H1 (cell line): Measurements from ENCODE around the gene UBASH3B. TPM values are rescaled to one million over a fixed set of nuclear protein-coding genes. Genes with fewer than 3 reads are reported as not detected.

Experiments
- CBX5 ChIP-seq: fragments of 300-800, 300-1000 bp; sonication (generic); IDR thresholded peaks from 2 replicates; pipeline ENCODE4 v1.7.1; 2016; ENCODE audit warnings: antibody characterized with exemption, low read length, low read depth
- CBX8 ChIP-seq: fragments of 300-800, 300-1000 bp; sonication (generic); IDR thresholded peaks from 2 replicates; pipeline ENCODE4 v1.7.1; 2016; ENCODE audit warnings: low read depth, low read length, borderline replicate concordance
- EGR1 ChIP-seq: IDR thresholded peaks from 2 replicates; pipeline ENCODE4 v1.6.1; 2011; ENCODE audit warnings: low read depth, low read length, borderline replicate concordance
- EZH2 ChIP-seq: fragments of 200-600 bp; sonication (generic); IDR thresholded peaks from 2 replicates; pipeline ENCODE4 v1.7.1; 2012; ENCODE audit warnings: low read depth, mild to moderate bottlenecking, moderate library complexity, low read length, inconsistent platforms; ENCODE audit not compliant: severe bottlenecking
- GABPA ChIP-seq: IDR thresholded peaks from 2 replicates; pipeline ENCODE4 v1.6.1; 2011; ENCODE audit warnings: mild to moderate bottlenecking, low read length, moderate library complexity, borderline replicate concordance; ENCODE audit not compliant: insufficient read depth
- POLR2AphosphoS5 ChIP-seq: IDR thresholded peaks from 2 replicates; pipeline ENCODE4 v1.6.1; 2011; ENCODE audit warnings: low read depth, low read length
- SAP30 ChIP-seq: fragments of 300-600 bp; sonication (generic); IDR thresholded peaks from 2 replicates; pipeline ENCODE4 v1.7.1; 2012; ENCODE audit warnings: low read length, moderate library complexity, mild to moderate bottlenecking, inconsistent platforms; ENCODE audit not compliant: insufficient read depth, insufficient replicate concordance
- SIX5 ChIP-seq: IDR thresholded peaks from 2 replicates; pipeline ENCODE4 v1.6.1; 2011; ENCODE audit warnings: mild to moderate bottlenecking, low read depth, low read length
- polyA plus RNA-seq, 7 experiments: library from polyadenylated mRNA; depleted of rRNA in 3 of 7; stranded (reverse) in 5 of 7; unstranded in 2 of 7; fragments of >200 nt in 5 of 7; fragments of 200-250 nt in 2 of 7; gene quantifications; 1 replicate in 5 of 7; 2 replicates in 1 of 7; 4 replicates in 1 of 7; pipeline versions ENCODE4 v1.2.1 to v1.2.3, GENCODE V29; 2011 to 2013; ENCODE audit warnings: missing spikeins in 2 of 7, mixed read lengths in 2 of 7
- total RNA-seq: library from RNA; stranded (reverse); fragmentation: NEBNext Ultra II Directional; extraction: Animal tissue kit (Norgen Biotek cat#: 25700); gene quantifications from 2 replicates; pipeline ENCODE4 v1.2.1, GENCODE V29; 2021
- TF ChIP-seq, protein P1 (sequence below): fragments of 300-600 bp; sonication (generic); IDR thresholded peaks from 2 replicates; pipeline ENCODE4 v1.7.1; 2012; ENCODE audit warnings: low read length, moderate library complexity, mild to moderate bottlenecking, inconsistent platforms; ENCODE audit not compliant: insufficient replicate concordance
- TF ChIP-seq, protein P2 (sequence below): IDR thresholded peaks from 2 replicates; pipeline ENCODE4 v1.6.1; 2011; ENCODE audit warnings: low read length, improper control_type of control experiment

The UBASH3B gene
- total and polyA plus RNA-seq, 2 of the 8 experiments (the other 6 are each of a cell fraction or from before 2014, with no cell fraction given), result 7.5 to 9.5 TPM

DNA sequence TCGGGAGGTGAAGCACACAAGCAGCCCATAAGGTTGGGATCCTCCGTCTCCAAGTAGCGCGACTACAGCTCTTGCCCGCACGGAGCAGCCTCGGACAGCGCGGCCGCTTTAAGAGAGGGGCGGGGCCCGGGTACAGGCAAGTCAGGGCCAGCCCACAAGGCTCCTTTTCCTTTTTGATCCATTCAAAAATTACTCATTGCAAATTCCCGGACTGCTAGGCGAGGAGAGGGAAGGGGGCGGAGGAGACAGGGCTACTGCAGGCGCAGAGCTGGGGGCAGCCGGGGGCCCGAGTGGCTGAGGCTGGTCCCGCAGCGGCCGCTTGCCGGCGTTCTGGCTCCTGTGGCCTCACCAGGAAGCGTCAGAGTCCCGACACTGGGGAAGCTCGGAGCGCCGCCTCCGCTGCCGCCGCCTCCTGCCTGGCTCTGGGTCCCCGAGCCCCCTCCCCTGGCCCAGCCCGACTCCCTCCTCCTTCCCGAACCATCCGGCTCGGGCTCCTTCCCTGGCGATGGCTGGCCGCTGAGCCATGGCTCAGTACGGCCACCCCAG lies at the start of gene UBASH3B (continued):
- TF ChIP-seq, protein P1, sequence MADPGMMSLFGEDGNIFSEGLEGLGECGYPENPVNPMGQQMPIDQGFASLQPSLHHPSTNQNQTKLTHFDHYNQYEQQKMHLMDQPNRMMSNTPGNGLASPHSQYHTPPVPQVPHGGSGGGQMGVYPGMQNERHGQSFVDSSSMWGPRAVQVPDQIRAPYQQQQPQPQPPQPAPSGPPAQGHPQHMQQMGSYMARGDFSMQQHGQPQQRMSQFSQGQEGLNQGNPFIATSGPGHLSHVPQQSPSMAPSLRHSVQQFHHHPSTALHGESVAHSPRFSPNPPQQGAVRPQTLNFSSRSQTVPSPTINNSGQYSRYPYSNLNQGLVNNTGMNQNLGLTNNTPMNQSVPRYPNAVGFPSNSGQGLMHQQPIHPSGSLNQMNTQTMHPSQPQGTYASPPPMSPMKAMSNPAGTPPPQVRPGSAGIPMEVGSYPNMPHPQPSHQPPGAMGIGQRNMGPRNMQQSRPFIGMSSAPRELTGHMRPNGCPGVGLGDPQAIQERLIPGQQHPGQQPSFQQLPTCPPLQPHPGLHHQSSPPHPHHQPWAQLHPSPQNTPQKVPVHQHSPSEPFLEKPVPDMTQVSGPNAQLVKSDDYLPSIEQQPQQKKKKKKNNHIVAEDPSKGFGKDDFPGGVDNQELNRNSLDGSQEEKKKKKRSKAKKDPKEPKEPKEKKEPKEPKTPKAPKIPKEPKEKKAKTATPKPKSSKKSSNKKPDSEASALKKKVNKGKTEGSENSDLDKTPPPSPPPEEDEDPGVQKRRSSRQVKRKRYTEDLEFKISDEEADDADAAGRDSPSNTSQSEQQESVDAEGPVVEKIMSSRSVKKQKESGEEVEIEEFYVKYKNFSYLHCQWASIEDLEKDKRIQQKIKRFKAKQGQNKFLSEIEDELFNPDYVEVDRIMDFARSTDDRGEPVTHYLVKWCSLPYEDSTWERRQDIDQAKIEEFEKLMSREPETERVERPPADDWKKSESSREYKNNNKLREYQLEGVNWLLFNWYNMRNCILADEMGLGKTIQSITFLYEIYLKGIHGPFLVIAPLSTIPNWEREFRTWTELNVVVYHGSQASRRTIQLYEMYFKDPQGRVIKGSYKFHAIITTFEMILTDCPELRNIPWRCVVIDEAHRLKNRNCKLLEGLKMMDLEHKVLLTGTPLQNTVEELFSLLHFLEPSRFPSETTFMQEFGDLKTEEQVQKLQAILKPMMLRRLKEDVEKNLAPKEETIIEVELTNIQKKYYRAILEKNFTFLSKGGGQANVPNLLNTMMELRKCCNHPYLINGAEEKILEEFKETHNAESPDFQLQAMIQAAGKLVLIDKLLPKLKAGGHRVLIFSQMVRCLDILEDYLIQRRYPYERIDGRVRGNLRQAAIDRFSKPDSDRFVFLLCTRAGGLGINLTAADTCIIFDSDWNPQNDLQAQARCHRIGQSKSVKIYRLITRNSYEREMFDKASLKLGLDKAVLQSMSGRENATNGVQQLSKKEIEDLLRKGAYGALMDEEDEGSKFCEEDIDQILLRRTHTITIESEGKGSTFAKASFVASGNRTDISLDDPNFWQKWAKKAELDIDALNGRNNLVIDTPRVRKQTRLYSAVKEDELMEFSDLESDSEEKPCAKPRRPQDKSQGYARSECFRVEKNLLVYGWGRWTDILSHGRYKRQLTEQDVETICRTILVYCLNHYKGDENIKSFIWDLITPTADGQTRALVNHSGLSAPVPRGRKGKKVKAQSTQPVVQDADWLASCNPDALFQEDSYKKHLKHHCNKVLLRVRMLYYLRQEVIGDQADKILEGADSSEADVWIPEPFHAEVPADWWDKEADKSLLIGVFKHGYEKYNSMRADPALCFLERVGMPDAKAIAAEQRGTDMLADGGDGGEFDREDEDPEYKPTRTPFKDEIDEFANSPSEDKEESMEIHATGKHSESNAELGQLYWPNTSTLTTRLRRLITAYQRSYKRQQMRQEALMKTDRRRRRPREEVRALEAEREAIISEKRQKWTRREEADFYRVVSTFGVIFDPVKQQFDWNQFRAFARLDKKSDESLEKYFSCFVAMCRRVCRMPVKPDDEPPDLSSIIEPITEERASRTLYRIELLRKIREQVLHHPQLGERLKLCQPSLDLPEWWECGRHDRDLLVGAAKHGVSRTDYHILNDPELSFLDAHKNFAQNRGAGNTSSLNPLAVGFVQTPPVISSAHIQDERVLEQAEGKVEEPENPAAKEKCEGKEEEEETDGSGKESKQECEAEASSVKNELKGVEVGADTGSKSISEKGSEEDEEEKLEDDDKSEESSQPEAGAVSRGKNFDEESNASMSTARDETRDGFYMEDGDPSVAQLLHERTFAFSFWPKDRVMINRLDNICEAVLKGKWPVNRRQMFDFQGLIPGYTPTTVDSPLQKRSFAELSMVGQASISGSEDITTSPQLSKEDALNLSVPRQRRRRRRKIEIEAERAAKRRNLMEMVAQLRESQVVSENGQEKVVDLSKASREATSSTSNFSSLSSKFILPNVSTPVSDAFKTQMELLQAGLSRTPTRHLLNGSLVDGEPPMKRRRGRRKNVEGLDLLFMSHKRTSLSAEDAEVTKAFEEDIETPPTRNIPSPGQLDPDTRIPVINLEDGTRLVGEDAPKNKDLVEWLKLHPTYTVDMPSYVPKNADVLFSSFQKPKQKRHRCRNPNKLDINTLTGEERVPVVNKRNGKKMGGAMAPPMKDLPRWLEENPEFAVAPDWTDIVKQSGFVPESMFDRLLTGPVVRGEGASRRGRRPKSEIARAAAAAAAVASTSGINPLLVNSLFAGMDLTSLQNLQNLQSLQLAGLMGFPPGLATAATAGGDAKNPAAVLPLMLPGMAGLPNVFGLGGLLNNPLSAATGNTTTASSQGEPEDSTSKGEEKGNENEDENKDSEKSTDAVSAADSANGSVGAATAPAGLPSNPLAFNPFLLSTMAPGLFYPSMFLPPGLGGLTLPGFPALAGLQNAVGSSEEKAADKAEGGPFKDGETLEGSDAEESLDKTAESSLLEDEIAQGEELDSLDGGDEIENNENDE, result no peak
- TF ChIP-seq SIX5 (no peak), CBX8 (no peak), SAP30 (no peak), POLR2AphosphoS5 (no peak), EZH2 (peak; percentile 2), EGR1 (no peak), CBX5 (no peak), GABPA (0 out of 2 replicates have a peak, but pooled peaks have one; percentile 1)
- TF ChIP-seq, protein P2, sequence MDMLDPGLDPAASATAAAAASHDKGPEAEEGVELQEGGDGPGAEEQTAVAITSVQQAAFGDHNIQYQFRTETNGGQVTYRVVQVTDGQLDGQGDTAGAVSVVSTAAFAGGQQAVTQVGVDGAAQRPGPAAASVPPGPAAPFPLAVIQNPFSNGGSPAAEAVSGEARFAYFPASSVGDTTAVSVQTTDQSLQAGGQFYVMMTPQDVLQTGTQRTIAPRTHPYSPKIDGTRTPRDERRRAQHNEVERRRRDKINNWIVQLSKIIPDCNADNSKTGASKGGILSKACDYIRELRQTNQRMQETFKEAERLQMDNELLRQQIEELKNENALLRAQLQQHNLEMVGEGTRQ, result no peak
